NCI-H82 treated with DMSO at 0.1 percent for 48 hours (cell line): ENCODE data around the gene HEATR1.

ENCODE experiments used
- DNase-seq: peaks from one replicate; lab custom pipeline; 2025; ENCODE audit not compliant: unreplicated experiment; lab: John Stamatoyannopoulos, UW

Gene HEATR1

DNA sequence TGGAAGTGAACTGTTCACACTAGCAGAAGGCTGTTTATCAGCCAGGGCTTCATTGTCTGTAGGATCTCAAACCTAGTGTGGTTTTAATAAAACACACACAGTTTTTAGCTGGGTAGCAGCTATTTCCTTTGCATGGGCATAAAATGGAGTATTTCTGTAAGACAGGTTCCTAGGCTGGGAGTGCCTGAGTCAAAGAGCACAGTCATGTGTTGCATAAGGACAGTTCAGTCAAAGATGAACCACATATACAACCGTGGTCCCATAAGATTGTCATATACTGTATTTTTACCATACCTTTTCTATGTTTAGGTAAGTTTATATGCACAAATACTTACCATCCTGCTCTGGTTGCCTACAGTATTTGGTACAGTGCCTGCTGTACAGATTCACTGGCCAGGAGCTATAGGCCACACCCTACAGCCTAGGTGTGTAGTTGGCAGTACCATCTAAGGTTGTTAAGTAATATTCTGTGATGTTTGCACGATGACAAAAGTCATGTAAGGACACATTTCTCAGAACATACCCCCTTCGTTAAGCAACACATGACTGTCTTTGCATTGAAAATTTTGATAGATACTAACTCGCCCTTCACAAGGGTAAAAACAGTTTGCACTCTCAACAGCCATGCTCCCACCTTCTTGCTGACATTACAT is 63.4 kb downstream of the HEATR1 start:
- DNase-seq: no peak

DNA sequence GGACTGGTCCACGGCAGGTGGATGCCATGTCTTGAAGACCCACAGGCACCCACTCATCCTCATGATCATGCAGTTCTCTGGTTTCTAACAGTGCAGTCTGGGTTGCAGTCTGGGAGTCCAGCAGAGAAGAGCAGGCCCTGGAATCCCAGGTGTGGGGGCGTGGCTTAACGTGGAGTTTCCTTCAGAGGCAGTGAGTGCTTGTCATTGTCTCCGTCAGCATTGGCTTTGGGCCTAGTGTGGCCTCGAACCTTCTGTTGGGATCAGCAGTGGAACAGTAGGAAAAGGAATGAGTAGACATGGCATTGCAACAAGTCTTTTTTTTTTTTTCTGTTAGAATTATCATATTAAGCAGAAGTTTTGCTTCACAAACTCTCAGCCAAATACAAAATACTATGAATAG is 67.8 kb downstream of the HEATR1 start:
- DNase-seq: no peak

DNA sequence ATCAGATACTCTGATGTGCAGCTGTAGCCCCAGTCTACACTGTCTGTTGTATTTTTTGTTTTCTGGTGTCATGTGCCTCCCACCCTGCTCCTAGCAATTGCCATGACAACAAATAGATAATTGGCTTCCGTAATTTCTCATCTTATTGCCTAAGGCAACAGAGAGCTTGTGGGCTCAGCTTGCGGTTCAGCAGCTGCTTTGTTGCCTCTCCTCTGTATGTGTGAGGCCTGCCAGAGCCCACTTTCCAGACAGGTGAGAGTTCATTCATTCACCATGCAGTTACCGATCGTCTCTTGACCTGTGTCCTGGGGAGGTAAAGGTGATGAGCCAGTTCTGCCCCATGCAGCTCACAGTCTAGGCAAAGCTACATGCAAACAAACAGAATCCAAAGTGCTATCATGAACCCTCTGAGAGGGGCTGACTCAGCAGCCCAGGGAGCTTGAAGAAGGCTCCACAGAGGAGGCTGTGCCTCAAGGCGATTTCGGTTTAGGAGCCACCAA is 68.6 kb downstream of the HEATR1 start:
- DNase-seq: no peak

DNA sequence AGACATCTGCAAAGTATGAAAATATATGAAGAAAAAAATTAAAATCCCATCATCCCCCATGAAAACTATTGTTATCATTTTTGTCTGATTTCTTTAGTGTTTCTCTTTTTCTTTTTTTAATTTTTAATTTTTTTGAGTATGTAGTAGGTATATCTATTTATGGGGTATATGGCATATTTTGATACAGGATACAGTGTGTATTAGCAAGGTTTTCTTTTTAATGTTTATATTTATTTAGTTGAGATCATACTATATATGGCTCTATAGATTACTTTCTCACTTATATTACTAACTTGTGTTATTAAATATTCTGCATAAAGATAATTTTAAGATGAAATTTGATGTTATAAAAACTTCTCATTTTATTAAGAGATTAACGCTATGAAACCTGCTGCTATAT is 69.1 kb downstream of the HEATR1 start:
- DNase-seq: no peak

DNA sequence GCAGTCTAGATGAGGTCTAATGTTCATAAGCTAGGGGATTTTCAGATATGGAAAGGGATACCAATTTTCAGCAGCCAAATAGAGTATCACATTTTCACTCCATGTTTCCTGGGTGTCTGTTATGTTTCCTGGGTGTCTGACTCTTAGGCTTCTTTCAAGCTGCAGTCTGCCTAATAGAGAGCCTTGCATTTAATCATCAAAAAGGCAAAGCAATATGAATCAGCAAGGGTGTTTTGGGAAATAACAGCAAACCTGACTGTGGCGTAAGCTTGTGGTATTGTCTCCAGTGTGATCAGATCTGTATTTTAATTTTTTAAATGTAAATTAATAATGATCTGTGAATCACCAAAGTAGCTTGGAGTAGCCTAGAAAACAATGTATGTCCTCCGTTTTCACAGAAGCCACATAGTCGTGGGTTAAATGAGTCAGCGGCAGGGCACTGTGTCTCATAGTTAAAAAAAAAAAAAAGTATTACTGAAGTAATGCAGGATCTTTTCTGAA is 70.1 kb downstream of the HEATR1 start:
- DNase-seq: no peak

DNA sequence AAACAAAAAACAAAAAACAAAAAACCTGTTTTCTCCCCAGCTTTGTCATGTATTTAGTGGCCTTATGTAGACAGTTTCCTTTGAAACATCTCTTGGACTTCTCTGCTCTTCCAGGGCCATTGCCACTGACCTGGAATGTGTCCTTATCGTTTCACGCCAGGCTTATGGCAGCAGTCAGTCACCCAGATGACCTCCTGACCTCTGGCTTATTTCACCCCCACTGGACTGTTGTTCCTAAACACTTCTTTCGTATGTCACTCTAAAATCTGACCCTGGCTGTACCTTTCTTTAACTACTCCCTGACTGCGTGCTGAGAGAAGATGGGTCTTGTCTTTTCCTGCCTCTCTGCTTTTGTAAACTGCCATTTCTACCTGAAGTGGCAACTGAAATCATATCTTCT is 71.5 kb downstream of the HEATR1 start:
- no peak for DNase-seq

DNA sequence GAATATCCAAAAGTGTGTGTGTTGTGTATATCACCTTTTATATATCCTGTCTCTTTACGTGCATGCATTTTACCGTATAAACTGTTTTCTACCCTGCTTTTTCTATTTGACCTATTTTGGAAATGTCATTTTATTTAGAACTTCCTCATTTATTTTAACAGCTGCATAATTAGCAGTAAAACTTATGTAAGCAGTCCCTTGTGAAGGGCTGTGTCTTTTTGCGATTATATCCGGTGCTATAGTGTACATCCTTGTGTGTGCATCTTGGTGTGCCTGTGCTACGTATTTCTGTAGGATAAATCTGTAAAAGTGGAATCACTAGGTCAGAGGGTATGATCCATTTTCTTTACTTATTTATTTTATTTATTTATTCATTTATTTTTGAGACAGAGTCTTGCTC is 73.4 kb downstream of the HEATR1 start:
- DNase-seq: no peak

DNA sequence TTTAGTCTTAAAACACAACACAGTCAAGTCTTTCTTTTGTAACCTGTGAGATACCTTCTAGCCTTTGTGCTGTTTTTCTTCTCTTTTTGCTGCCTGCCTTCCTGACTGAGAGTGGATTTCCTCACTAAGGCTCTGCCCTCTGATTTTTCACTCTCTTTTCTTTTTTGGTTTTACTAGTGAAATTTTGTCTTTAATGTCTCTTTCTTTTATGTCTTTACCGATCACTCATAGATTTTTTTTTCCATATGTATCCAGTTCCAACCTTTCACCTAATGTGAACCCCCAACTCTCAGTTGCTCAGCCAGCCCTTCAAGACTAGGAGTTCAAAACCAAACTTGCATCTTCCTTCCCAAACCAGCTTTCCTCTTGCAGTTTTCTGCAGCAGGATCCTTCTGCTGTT is 74.0 kb downstream of the HEATR1 start:
- DNase-seq: no peak

DNA sequence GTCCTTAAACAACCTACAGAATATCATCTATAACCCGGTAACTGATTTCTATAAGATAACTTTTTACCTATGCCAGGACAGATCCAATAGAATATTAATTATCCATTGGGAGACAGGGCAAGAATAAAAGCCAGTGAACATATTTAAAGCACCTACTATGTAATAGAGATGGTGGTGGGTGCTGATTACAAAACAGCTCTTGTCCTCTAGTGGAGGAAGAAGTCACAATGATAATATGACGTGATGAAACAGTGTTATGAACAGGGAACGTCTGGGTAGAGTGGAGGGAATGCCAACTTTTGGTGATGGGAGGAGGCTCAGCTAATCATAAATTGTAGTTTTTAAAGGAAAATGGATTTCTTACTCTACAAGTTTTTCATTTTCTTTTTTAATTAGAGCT is 78.2 kb downstream of the HEATR1 start:
- no peak for DNase-seq

DNA sequence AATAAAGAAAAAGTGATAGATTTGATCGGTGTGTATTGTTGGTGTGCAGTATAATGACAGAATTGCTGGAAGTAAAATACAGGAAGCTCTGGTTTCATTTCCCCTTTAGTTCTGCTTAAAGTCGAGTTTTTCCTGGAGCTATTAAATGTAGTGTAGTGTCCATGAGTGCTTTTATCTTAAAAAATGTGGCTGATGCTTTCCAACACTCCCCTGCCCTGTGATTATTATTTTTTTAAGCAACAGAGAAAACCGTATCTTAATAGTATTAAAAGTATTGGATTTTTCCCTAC is 79.5 kb downstream of the HEATR1 start:
- DNase-seq: no peak

DNA sequence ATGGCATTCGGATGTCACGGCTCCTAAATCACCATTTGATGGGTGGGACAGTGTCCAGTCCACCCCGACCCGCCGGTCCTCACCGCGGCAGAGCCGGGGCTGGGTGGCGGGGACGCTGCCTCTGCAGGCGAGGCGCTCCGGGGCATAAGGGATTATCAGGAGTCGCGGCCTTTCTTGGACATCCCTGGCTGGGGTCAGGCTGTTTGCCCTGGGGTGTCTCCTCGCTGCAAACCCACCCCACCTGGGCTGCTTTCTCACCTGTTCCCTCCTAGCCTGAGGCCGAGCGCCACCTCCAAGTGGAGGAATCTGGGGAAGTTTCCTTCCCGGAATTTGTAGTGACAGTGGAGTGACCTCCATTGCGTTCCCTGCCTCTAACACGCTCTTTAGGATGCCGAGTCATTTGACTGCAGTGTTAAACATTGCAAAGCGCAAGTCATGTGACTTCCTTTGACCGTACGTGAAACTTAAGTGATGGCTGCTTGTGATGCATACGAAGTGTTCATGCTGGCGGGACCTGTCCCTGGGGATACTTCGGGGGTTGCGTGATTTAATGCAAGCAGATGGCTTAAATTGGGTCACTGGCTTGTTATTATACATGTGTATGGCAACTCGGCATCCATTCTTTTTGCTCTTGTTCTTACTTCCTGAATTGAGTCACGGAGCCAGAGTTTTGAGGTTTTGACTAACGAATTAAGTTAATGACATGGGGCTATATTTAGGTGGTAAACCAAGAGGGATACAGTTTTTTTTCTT is 80.0 kb downstream of the HEATR1 start:
- DNase-seq: no peak

DNA sequence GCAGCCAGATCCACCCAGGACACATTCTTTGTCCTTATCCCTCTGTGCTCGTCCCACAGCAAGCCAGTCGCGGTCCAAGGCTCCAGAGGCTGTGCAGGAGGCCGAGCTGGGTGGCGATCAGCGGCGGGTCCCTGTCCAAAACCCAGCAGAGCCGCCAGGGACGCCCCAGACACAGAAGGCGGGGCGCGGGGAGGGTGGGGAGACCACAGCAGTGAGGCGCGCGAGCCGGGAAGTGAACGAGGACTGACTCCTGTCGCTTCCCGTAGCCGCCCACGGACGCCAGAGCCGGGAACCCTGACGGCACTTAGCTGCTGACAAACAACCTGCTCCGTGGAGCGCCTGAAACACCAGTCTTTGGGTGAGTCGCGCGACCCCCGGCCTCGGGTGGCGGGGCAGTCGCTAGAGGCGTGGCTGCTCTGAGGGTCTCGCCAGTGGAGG is 80.6 kb downstream of the HEATR1 start, which contains the start of gene LGALS8:
Gene LGALS8 (plus strand): TSS at position 279 of the 438 bp plus-strand sequence. CDS start 2,089 bp downstream, outside the sequence.
- no peak for DNase-seq

DNA sequence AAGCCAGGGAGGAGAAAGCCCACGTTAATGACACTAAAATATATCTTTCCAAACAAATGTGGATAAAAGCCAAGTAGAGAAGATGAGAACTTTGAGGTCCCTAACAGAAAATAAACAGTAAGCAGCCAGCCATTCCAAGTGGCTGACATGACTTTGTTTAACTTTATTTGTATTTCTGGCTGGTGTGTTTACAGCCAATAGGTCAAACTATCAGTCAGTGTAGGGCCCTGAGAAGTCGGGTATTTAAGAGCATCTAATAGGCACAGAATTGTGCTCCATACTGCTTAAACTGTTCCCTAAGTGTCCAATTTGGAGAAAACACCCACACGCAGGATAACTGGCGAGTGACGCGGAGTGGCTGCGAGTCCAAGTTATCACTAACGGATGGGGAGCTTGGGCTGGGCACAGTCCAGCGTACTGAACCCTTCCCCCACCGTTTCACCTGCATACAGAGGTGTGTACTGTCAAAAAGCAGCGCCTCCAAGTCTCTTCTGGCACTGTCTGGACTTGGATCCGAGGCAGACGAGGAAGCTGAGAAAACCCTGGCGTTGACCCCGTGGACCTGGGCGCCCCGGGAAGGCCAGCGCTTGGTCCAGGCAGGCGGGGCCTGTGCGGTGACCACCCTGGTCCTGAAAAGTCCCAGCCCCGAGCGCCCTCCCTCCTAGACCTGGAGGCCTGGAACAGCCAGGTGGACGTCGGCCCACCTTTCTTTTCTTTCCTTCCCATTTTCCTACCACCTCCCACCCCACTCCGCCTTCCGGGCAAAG is 81.2 kb downstream of the HEATR1 start:
- DNase-seq: no peak

DNA sequence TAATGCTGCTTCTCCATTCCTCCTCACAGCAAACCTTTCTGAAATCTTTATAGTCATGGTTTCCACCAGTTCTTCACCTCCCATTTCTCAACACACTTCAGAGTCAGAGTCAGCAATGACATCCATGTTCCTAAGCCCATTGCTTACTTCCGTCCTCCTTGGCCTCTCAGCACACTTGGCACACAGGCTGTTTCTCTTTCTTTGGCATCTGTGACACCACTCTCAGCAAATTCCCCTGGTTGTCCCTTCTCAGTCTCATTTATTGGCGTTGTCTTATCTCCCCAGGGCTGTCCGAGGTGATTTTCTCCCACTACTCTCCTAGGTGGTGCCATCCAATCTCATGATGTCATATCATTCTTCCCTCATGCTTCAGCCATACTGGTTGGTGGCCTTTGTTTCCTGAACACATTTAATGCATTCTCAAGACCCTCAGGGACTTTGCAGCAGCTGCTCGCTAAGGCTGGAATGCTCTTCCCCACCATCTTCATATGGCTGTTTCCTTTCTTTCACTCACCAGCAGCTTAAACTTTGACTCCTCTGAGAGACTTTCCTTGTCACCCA is 83.8 kb downstream of the HEATR1 start:
- no peak for DNase-seq

DNA sequence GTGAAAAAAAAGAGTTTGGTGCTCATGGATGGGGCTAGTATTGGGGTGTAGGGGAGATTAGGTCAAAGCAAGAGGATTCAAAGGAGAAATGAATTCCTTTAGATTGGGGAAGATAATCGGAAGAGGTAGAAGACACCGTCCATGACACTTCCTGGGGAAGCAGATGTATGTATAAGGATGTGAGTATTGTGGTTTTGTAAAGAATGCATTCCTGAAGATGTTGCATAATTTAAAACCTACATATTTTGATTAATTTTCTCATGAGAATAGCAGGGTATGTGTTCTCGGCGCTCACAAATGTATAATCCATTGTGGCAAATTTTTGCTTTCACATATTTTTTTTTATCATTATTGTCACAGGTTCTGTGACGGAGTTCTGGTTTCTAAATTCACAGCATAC is 86.0 kb downstream of the HEATR1 start:
- DNase-seq: no peak

DNA sequence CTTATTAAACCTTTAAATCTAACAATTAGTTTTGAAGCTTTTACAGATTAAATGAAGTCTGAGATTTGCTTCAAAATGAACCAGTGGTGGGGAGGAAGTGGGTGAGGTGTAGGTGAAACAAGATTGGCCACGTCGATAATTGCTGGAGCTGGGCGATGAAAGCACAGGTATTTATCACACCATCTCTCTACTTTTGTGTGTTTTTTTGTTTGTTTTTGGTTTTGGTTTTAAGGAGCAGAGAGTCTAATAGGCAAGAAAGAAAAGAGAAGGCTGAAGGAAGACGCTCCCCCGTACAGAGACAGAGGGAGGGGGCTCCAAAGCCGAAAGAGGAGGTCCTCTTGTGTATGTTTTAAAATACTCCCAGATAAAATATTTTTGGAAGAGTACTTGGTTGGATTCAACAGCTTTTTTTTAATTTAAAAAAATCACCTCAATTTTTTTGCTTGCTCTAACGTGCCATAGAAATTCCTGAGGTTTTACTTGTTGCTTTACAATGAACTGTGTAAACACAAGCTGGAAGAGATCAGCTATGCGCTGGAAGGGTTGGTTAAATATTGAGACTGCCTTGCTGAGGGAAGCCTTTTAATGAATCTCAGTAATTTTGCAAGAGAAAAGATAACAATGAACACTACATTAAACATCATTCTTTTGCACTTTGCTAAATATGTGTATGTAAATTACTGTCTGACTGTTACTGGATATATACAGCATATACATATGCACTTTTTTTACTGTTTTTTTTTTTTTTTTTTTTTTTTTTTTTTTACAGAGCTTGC is 87.2 kb downstream of the HEATR1 start:
- no peak for DNase-seq

DNA sequence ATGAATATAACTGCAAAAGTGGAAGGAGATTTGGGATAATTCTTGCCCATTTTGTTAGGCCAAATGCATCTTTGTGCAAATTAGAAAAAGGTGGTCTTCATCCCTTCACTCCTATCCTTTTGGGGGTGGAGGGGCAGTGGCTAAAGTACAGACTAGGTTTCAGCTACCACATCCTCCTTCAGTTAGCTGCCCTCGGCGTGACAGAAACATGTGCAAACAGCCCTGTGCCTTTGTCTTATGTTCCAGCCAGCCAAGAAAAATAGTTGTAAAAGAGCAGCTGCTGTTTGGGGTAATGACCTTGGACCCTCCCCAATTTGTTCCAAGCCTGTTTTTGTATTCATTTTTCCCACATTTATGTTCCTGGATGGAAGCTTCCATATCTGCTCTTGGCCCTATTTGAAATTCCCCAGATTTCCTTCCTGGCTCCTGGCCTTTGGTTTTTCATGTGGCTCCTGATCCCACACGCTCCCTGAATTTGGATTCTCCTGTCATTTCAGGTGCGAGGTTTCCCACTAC is 88.8 kb downstream of the HEATR1 start:
- no peak for DNase-seq

DNA sequence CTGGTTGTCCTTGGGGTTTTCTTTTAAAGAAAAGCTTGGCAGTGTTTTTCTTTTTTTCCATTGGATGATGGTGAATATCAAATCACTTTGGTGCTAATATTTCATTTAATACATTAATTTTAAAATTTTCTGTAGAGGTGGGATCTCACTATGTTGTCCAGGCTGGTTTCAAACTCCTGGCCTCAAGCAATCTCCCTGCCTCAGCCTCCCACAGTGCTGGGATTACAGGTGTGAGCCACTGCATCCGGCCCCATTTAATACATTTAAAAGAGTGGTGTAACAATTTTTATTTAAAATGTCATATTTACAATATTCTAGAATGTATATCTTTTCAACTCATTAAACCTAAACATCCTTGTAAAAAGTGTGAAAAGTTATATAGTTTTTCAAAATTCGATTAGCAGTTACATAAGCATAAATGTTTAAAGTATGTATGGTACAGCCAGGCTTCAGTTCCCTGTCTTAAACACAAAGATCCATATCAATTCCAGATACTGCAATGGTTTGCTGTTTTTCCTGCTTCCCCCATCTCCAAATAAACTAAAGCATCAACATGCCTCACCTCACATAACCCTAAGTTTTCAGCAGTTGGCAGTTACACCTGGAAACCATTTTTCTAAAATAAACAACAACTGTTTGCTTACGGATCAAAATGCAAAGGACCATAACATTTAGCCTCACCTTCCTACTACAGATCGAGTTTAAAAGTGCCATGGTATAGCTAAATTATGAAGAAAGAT is 89.4 kb downstream of the HEATR1 start:
- no peak for DNase-seq

DNA sequence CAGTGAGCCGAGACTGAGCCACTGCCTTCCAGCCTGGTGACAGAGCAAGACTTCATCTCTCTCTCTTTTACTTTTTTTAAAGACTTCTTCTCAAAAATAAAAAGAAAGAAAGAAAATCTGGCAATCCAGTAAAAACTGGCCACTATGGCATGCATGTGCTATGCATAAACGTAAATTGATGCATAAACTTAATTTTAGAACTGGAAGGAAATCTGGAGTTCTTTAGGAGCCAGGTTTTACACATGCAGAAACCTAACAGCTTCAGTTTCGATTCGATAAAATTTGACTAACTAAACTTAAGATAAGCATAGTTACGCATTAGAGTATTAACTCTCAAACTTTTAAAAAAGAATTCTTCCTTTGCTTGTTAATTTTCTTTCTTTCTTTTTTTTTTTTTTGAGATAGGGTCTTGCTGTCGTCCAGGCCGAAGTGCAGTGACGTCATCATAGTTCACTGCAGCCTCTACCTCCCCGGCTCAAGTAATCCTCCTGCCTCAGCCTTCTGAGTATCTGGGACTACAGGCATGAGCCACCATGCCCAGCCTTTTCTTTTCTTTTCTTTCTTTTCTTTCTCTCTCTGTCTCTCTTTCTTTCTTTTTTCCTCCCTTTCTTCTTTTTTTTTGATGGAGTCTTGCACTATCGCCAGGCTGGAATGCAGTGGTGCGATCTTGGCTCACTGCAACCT is 92.4 kb downstream of the HEATR1 start:
- no peak for DNase-seq
